GM12865 (cell line): Measurements from ENCODE around the gene MAPK8IP1.

Experiments
- DNase-seq: peaks from one replicate; pipeline ENCODE4 v3.0.0; 2010; ENCODE audit warnings: low read depth
- H3K4me3 ChIP-seq: 2 replicates; pipeline ENCODE4 v1.5.1; 2011; ENCODE audit warnings: mild to moderate bottlenecking, low read depth, low read length, control low read depth
- TF ChIP-seq, protein P1 (sequence below): IDR thresholded peaks from 2 replicates; pipeline ENCODE4 v1.5.1; 2011; ENCODE audit warnings: low read length, control low read depth, low read depth, inconsistent platforms; ENCODE audit not compliant: insufficient read depth; ENCODE audit errors: missing control alignments

The MAPK8IP1 gene

DNA sequence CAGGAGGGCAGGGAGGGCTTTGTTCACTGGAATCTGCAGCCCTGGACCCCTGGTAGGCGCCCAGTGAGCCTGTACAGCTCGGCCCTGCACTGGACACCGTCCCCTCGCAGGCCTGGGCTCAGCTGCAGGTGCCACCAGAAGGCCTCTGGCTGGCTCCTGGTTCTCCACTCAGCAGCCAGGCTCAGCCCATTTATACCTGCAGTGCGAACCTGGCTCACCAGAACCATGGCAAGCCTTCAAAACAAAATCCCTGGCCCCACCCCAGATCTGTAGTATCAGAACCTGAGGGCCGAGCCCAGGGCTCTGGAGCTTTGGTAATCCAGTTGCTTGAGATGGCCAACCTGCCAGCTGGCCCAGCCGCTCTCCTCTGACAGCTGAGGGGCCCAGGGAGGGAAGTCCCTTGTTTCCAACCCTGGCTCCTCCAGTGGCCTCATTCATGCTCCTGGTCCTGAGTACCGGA lies 22.5 kb downstream of the MAPK8IP1 start:
- DNase-seq = no peak
- no peak overlapping the region for H3K4me3 ChIP-seq
- TF ChIP-seq, protein P1, sequence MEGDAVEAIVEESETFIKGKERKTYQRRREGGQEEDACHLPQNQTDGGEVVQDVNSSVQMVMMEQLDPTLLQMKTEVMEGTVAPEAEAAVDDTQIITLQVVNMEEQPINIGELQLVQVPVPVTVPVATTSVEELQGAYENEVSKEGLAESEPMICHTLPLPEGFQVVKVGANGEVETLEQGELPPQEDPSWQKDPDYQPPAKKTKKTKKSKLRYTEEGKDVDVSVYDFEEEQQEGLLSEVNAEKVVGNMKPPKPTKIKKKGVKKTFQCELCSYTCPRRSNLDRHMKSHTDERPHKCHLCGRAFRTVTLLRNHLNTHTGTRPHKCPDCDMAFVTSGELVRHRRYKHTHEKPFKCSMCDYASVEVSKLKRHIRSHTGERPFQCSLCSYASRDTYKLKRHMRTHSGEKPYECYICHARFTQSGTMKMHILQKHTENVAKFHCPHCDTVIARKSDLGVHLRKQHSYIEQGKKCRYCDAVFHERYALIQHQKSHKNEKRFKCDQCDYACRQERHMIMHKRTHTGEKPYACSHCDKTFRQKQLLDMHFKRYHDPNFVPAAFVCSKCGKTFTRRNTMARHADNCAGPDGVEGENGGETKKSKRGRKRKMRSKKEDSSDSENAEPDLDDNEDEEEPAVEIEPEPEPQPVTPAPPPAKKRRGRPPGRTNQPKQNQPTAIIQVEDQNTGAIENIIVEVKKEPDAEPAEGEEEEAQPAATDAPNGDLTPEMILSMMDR = no peak

DNA sequence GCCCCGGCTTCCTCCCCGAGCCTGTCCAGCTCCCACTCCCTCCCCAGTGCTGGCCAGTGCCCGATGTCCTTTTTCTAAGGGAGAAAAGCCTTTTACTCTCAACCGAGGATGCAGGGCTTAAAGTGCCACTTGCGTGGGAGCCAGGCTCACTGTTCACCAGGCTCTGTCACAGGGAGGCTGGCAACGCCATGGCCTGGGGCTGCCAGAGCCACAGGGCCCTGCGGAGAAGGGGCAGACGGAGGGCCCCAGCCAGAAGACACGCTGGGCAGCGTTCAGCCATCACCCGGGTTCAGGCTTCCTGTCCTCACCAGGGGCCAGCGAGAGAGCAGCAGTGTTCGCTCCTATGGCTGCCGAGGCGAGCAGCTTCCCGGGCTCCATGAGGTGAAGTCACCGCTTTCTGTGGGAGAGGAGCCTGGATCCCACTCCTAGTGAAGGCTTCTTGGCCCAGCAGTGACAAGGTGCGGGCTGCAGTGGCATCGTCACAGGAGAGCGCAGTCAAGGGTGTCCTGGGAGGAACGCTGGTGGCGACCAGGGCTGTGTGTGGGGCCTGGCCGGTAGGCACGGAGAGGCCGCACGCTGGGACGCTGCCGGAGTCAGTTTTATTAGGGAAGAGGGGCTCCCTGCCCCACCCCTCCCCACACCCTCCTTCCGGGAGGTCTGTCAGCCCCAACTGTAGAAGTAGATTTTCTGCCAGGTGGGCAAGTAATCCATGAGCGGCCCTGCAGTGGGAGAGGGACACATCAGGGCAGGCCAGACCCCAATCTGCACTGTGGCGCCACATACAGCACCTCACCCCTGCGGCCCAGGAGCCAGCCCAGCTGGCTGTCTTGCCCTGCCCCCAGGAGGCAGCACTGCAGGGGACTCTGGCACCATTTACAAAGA lies 24.4 kb downstream of the MAPK8IP1 start:
- TF ChIP-seq, protein P1 = no peak
- DNase-seq = no peak

DNA sequence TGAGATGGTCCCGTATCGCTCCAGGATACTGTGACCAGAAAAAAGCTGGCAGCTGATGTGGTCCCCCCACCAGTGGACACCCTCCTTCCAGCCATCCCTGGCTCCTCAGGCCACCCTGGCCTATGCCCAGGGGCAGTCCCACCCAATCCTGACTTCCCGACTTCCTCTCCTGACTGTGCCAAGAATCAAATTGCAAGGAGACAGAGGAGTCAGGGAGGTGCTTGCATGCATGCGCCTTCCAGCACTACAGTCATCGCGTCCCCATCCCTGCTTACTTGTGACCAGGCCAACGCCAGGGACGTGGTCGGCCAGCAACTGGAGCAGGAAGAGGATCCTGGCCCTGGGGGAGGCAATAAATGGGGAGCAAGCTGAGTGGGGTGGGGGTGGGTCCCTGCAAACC lies 25.2 kb downstream of the MAPK8IP1 start:
- no peak for DNase-seq
- no peak overlapping the region for H3K4me3 ChIP-seq
- TF ChIP-seq, protein P1 = no peak

More for the DNA sequence above, 24.4 kb downstream of the MAPK8IP1 start:
- no peak overlapping the region for H3K4me3 ChIP-seq

DNA sequence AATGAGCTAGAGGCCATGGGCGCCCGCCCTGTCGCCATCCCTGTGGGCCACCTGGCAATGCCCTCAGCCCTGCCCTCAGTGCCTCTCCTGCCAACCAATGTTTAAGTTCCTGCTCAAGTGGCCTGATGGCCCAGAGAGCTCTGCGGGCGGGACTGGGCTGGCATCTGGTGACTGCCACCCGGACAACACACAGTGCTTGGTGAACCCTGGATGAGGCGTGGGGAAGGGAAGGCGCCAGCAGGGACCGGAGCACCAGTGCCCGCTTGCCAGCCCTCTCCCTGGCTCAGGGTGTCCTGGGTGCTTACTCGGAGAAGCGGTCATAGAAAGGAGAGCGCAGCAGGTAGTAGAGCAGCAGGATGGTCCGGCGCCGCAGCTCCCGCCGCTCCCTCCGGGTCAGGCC lies 28.1 kb downstream of the MAPK8IP1 start:
- H3K4me3 ChIP-seq = no peak overlapping the region
- TF ChIP-seq, protein P1 = no peak
- no peak for DNase-seq

DNA sequence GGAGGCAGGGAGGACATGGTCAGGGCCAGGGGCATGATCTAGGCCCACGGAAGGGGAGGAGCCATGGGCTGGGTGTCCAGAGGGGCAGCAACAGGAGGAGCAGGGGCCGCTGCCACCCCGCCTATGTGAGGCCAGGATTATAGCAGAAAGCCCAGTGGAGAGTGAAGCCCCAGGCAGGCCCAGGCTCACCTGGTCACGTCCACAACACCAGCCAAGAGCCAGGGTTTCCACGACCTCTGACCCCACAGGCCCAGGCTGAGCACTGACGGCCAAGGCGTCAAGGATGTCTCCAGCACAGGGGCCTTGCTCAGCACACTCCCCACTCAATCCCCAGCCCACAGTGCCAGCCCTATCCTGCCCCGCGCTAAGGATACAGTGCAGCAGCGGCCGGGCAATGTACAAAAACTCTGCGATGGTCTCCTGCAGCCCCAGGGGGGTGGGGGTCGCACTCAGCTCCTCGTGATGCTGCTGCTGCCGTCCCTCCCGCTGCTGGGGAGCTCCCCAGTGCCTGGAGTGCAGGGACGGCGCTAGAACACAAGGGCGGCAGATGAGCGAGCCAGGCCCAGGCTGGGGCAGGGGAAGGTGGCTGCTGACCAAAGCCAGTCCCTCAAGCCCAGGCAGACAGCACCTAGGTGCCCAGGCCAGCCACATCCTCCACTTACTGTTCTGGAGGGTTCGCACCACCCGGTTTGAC lies 28.6 kb downstream of the MAPK8IP1 start:
- no peak for DNase-seq
- TF ChIP-seq, protein P1 = no peak
- H3K4me3 ChIP-seq = no peak overlapping the region

DNA sequence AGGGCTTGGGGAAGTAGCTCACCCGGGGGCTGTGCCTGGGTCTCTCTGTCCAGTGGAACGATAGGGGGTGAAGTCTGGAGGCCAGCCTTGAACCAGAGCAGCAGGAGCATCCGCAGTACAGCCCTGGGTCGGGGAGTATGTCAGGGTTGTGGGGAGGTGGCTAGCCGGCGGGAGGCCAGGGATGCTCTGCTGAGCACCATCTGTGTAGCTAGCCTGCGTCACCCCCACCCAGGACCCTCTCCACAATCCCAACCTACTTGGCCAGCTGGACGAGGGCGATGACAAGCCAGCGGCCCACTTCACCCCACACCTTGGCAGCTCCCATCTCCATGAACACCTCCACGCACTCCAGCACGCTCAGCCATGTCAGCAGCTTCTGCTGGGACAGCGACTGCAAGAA lies 30.0 kb downstream of the MAPK8IP1 start:
- H3K4me3 ChIP-seq = no peak overlapping the region
- TF ChIP-seq, protein P1 = no peak
- DNase-seq = no peak
